CD14-positive monocyte (primary cell): Measurements from ENCODE around the gene SDF4. TPM values are rescaled to one million over a fixed set of nuclear protein-coding genes. Genes with fewer than 3 reads are reported as not detected.

Experiments used
- DNase-seq, 3 donors: peaks; one replicate each; pipeline ENCODE4 v3.0.0-alpha.2; 2011 to 2022
- H2AFZ ChIP-seq: 2 replicates; pipeline ENCODE4 v1.6.0; 2012; ENCODE audit warnings: mild to moderate bottlenecking, low read depth, low read length, inconsistent platforms; ENCODE audit not compliant: insufficient read depth, poor library complexity, severe bottlenecking
- H3K27ac ChIP-seq, 2 donors: 1 replicate in 1 of 2; 2 replicates in 1 of 2; pipeline ENCODE4 v1.5.1; 2012 to 2013; ENCODE audit warnings: low read length in 2 of 2, control low read depth in 1 of 2, inconsistent platforms in 1 of 2, low read depth in 1 of 2, mild to moderate bottlenecking in 1 of 2
- H3K27me3 ChIP-seq, 2 donors: one replicate each; pipeline versions ENCODE4 v1.6.0 to v1.6.1; 2011 to 2013; ENCODE audit warnings: low read length in 2 of 2; ENCODE audit not compliant: control insufficient read depth in 2 of 2, insufficient read depth in 2 of 2
- H3K36me3 ChIP-seq, 2 donors: replicated peaks in 1 of 2; 1 replicate in 1 of 2; 2 replicates in 1 of 2; pipeline versions ENCODE4 v1.5.1 to v1.6.1; 2012 to 2013; ENCODE audit warnings: low read length in 2 of 2, control low read depth in 1 of 2, inconsistent platforms in 1 of 2, mild to moderate bottlenecking in 1 of 2; ENCODE audit not compliant: insufficient read depth in 2 of 2, control insufficient read depth in 1 of 2
- H3K4me1 ChIP-seq, 2 donors: 1 replicate in 1 of 2; 2 replicates in 1 of 2; pipeline versions ENCODE4 v1.5.1 to v1.6.1; 2012 to 2013; ENCODE audit warnings: low read length in 2 of 2, control low read depth in 1 of 2, inconsistent platforms in 1 of 2, mild to moderate bottlenecking in 1 of 2, moderate library complexity in 1 of 2; ENCODE audit not compliant: insufficient read depth in 2 of 2, control insufficient read depth in 1 of 2
- H3K4me2 ChIP-seq: replicated peaks from 2 replicates; pipeline ENCODE3; 2012; ENCODE audit warnings: low read length, moderate library complexity, mild to moderate bottlenecking; ENCODE audit not compliant: poor library complexity, severe bottlenecking; ENCODE audit errors: extremely low read depth
- H3K4me3 ChIP-seq, 3 experiments: fragments of 200-600 bp in 1 of 3; sonication (generic) in 1 of 3; replicated peaks in 1 of 3; 1 replicate in 2 of 3; 2 replicates in 1 of 3; pipeline ENCODE4 v1.5.1; 2011 to 2013; ENCODE audit warnings: low read length in 3 of 3, mild to moderate bottlenecking in 3 of 3, control low read depth in 2 of 3, low read depth in 2 of 3, inconsistent platforms in 1 of 3, moderate library complexity in 1 of 3
- H3K79me2 ChIP-seq: 2 replicates; pipeline ENCODE4 v1.6.0; 2012; ENCODE audit warnings: mild to moderate bottlenecking, control low read depth, inconsistent platforms, low read length, moderate library complexity; ENCODE audit not compliant: insufficient read depth
- H3K9ac ChIP-seq: 2 replicates; pipeline ENCODE4 v1.6.0; 2017; ENCODE audit warnings: low read length, mild to moderate bottlenecking; ENCODE audit not compliant: insufficient read depth, poor library complexity, severe bottlenecking
- H3K9me3 ChIP-seq, 2 donors: replicated peaks in 1 of 2; 1 replicate in 1 of 2; 2 replicates in 1 of 2; pipeline versions ENCODE4 v1.5.1 to v1.6.1; 2012 to 2013; ENCODE audit warnings: low read length in 2 of 2, control low read depth in 1 of 2; ENCODE audit not compliant: control insufficient read depth in 1 of 2, insufficient read depth in 1 of 2
- H4K20me1 ChIP-seq: 2 replicates; pipeline ENCODE4 v1.6.0; 2012; ENCODE audit warnings: mild to moderate bottlenecking, low read length, control low read depth, moderate library complexity; ENCODE audit not compliant: insufficient read depth
- H3K27ac Mint-ChIP-seq, 7 donors: one replicate each; pipeline ENCODE4 v1.8.0; 2020; ENCODE audit warnings: mild to moderate bottlenecking in 7 of 7, mixed read lengths in 7 of 7, moderate library complexity in 6 of 7, inconsistent platforms in 2 of 7
- H3K27me3 Mint-ChIP-seq, 3 donors: one replicate each; pipeline ENCODE4 v1.8.0; 2021 to 2022; ENCODE audit warnings: low read depth in 3 of 3, mild to moderate bottlenecking in 3 of 3, mixed read lengths in 3 of 3, moderate library complexity in 3 of 3, inconsistent platforms in 1 of 3
- H3K36me3 Mint-ChIP-seq, 2 donors: one replicate each; pipeline ENCODE4 v1.8.0; 2020; ENCODE audit warnings: mixed read lengths in 2 of 2, inconsistent platforms in 1 of 2, mild to moderate bottlenecking in 1 of 2
- H3K4me1 Mint-ChIP-seq: one replicate; pipeline ENCODE4 v1.8.0; 2020; ENCODE audit warnings: mild to moderate bottlenecking, mixed read lengths
- H3K4me3 Mint-ChIP-seq, 2 donors: one replicate each; pipeline ENCODE4 v1.8.0; 2020; ENCODE audit warnings: mild to moderate bottlenecking in 2 of 2, mixed read lengths in 2 of 2, moderate library complexity in 1 of 2
- H3K9me3 Mint-ChIP-seq, 7 donors: one replicate each; pipeline ENCODE4 v1.8.0; 2020 to 2022; ENCODE audit warnings: mixed read lengths in 7 of 7, mild to moderate bottlenecking in 6 of 7, moderate library complexity in 6 of 7, inconsistent platforms in 2 of 7
- WGBS: methylation state at CpG from one replicate; pipeline ENCODE4 v1.1.5; 2013; ENCODE audit warnings: missing lambda C conversion rate; ENCODE audit not compliant: insufficient coverage; 5-methylcytosine and 5-hydroxymethylcytosine counted together
- intact Hi-C, 2 donors: fragments of 100-400 bp; cut with micrococcal nuclease; formaldehyde crosslinking; loops; one replicate each; pipeline versions ENCODE4 v1.15.0 to v1.15.1; 2023
- polyA plus RNA-seq, 3 donors: library from polyadenylated mRNA; depleted of rRNA in 1 of 3; unstranded in 2 of 3; stranded (reverse) in 1 of 3; fragments of 300-500 nt in 2 of 3; fragments of >200 nt in 1 of 3; fragmentation: Illumina TruSeq in 2 of 3; gene quantifications; 1 replicate in 2 of 3; 2 replicates in 1 of 3; pipeline ENCODE4 v1.2.3, GENCODE V29; 2012 to 2021
- TF ChIP-seq, protein P1 (sequence below): fragments of 200-600 bp; IDR thresholded peaks from one replicate; pipeline ENCODE4 v1.8.0; 2022; ENCODE audit warnings: antibody characterized with exemption, mild to moderate bottlenecking

Gene SDF4
- polyA plus RNA-seq, 3 donors = 81.7 to 98.9 (median 89.0) TPM

DNA sequence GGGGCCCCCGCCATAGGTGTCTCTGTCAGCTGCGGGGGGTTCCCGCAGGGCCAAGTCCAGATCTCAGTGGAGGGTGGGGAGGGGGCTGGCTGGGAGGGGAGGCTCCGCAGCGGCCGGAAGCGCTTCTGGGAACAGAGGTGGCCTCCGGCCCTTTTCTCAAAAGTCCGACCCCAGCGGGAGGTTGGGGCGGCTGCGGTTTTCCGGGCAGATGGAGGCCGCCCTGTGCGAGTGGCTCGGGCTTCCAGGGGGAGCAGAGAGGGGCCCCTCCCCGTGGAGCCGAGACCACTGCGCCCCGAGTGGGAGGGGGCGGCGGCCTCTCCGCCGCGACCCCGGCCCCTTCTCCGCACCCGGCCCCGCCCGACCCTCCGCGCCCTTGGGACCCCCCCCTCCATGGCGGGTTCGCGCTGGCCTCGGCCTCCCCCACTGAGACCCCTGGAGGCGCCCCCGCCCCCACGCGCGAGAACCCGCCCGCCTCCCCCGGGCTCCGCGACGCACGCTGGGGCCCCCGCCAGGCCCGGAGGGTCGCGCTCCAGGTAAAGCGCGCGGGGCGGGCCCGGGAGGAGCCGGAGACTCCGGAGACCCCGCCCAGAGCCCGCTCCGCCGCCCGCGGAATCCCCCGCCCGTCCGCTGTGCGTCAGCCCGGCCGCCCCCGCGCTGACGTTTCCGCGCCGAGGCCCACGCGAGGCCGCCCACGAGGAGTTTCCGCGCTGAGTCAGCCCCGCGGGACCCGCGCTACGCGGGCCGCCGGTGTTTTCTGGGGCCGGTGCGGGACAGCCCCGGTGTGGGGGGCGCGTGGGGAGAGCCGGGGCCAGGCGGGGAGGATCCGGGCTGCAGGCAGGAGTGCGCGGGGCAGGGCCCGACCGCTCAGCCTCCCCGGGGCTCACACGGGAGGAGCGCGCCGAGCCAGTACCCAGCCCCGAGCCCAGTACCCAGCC, 30.7 kb downstream of the SDF4 start:
- Histone ChIP-seq H3K4me2 (peak overlapping the region; percentile 29), H3K4me1 (no peaks in the 10 kb centered on the region), H3K9ac (no peak overlapping the region), H3K36me3 (no peaks in the 10 kb centered on the region), H3K27me3 (peaks cover 2 to 24% of the 10 kb centered on the region in 2 donors), H4K20me1 (no peaks in the 10 kb centered on the region), H3K27ac (no peak overlapping the region), H3K4me3 (no peak overlapping the region), H3K79me2 (no peaks in the 10 kb centered on the region), H2AFZ (no peak overlapping the region), H3K9me3 (no peaks in the 10 kb centered on the region)
- Mint-ChIP-seq H3K4me3 (peak overlapping the region in 1 of 2 donors; percentile 30), H3K27ac (peak overlapping the region in 3 of 7 donors; percentile 45 to 54 (median 48)), H3K9me3 (peaks cover 0 to 3% (median 0%) of the 10 kb centered on the region in 7 donors), H3K36me3 (no peaks in the 10 kb centered on the region), H3K27me3 (peaks cover 19 to 51% (median 21%) of the 10 kb centered on the region in 3 donors), H3K4me1 (no peaks in the 10 kb centered on the region)
- intact Hi-C loops = no loop called here
- TF ChIP-seq, protein P1, sequence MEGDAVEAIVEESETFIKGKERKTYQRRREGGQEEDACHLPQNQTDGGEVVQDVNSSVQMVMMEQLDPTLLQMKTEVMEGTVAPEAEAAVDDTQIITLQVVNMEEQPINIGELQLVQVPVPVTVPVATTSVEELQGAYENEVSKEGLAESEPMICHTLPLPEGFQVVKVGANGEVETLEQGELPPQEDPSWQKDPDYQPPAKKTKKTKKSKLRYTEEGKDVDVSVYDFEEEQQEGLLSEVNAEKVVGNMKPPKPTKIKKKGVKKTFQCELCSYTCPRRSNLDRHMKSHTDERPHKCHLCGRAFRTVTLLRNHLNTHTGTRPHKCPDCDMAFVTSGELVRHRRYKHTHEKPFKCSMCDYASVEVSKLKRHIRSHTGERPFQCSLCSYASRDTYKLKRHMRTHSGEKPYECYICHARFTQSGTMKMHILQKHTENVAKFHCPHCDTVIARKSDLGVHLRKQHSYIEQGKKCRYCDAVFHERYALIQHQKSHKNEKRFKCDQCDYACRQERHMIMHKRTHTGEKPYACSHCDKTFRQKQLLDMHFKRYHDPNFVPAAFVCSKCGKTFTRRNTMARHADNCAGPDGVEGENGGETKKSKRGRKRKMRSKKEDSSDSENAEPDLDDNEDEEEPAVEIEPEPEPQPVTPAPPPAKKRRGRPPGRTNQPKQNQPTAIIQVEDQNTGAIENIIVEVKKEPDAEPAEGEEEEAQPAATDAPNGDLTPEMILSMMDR = no peak
- DNase-seq = peak in 2 of 3 donors; percentile 26 to 81
- under 1% methylated on average over 77 of the region's 109 CpGs for WGBS

DNA sequence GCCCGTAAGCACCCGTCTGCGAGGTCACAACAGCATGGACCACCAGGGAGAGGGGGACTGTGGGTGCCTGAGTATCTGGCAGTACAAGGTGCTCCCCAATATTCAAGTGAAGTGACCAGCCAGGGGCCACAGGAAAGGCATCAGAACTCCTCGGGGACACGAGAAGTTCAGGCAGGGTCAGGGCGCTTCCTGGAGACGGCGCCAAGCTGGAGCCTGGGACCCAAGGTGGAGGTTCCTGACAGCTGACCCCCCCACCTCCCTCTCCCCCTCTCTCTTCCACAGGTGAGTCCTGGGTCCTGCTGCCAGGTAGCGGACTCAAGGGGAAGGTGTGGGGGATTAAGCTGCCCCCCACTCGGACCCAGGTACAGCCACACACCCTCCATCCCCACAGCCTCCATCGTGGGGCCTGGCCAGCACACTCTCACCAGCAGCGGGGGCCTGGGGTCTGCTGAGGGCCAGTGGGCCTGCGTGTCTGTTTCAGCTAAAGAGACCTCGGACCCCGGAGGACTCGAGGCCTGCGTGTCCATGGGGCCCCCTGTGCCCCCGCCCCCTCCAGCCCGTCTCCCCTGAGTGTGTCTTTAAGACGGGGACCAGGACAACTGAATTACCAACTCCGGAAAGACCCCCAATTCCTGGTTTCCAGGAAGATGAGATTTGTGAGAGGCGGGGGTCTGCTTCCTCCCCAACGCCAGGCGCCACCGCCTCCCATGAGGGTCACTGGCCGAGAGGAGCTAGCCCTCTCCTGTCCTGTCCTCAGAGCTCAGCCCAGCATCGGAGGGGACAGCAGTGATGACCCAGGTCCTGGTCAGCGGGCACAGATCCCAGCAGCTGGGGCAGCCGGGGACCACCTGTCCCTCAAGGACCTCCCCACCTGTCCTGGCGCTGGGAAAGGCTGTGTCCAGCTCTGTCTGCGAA, 31.6 kb downstream of the SDF4 start:
- no peak for DNase-seq
- Mint-ChIP-seq H3K27me3 (peaks cover 13 to 43% (median 18%) of the 10 kb centered on the region in 3 donors), H3K4me1 (no peaks in the 10 kb centered on the region), H3K4me3 (peak overlapping the region in 1 of 2 donors; percentile 30), H3K36me3 (no peaks in the 10 kb centered on the region), H3K9me3 (peaks cover under 1 to 10% (median 6%) of the 10 kb centered on the region in 7 donors), H3K27ac (peak overlapping the region in 4 of 7 donors; percentile 38 to 85 (median 66))
- Histone ChIP-seq H3K4me3 (no peak overlapping the region), H3K9ac (no peak overlapping the region), H3K36me3 (no peaks in the 10 kb centered on the region), H3K4me2 (no peak overlapping the region), H3K9me3 (peaks cover 0 to 4% of the 10 kb centered on the region in 2 donors), H4K20me1 (no peaks in the 10 kb centered on the region), H3K4me1 (no peaks in the 10 kb centered on the region), H3K27me3 (peaks cover 0 to 15% of the 10 kb centered on the region in 2 donors), H2AFZ (no peak overlapping the region), H3K27ac (no peak overlapping the region), H3K79me2 (no peaks in the 10 kb centered on the region)
- TF ChIP-seq, protein P1 = no peak
- WGBS = 68% methylated on average over 18 of the region's 31 CpGs
- intact Hi-C loops = no loop called here
